Body of pancreas (tissue), 4 donors: ENCODE measurements around the gene LSM10. TPM values are rescaled to one million over a fixed set of nuclear protein-coding genes. Genes with fewer than 3 reads are reported as not detected.

ENCODE experiments used
- ATAC-seq: fragments of 150-250 bp; one replicate; pipeline ENCODE4 v1.9.1; 2016
- DNase-seq, 4 donors: peaks; one replicate each; pipeline ENCODE4 v3.0.0-alpha.2; 2019
- H3K27ac ChIP-seq, 4 donors: fragments of 200-600 bp; sonication (generic); 1 replicate in 3 of 4; 2 replicates in 1 of 4; pipeline versions ENCODE4 v1.5.1 to v1.6.1; 2016 to 2019; ENCODE audit warnings: mild to moderate bottlenecking in 1 of 4, mixed read lengths in 1 of 4, moderate library complexity in 1 of 4
- H3K27me3 ChIP-seq, 2 donors: fragments of 200-600 bp; sonication (generic); one replicate each; pipeline ENCODE4 v1.6.0; 2016; ENCODE audit warnings: mild to moderate bottlenecking in 1 of 2
- H3K36me3 ChIP-seq, 2 donors: fragments of 200-600 bp; sonication (generic); replicated peaks in 1 of 2; 2 replicates each; pipeline ENCODE4 v1.5.1; 2016; ENCODE audit warnings: low read depth in 2 of 2; ENCODE audit not compliant: insufficient read depth in 1 of 2
- H3K4me1 ChIP-seq: fragments of 200-600 bp; sonication (generic); one replicate; pipeline ENCODE4 v1.6.0; 2016
- H3K4me3 ChIP-seq, 2 donors: fragments of 200-600 bp; sonication (generic); 1 replicate in 1 of 2; 2 replicates in 1 of 2; pipeline ENCODE4 v1.5.1; 2016 to 2019
- H3K9me3 ChIP-seq, 3 donors: fragments of 200-600 bp; sonication (generic); 1 replicate in 2 of 3; 2 replicates in 1 of 3; pipeline ENCODE4 v1.5.1; 2016
- CTCF ChIP-seq, 7 experiments: fragments of 450-650 bp in 4 of 7; fragments of 200-600 bp in 3 of 7; sonication (generic) in 3 of 7; IDR thresholded peaks; one replicate each; pipeline ENCODE4 v1.5.1; 2016 to 2019; ENCODE audit warnings: antibody characterized with exemption in 7 of 7
- POLR2A ChIP-seq, 3 donors: fragments of 450-650 bp; IDR thresholded peaks; one replicate each; pipeline ENCODE4 v1.6.1; 2016; ENCODE audit warnings: antibody characterized with exemption in 3 of 3, mild to moderate bottlenecking in 2 of 3
- WGBS, 2 donors: methylation state at CpG; one replicate each; pipeline ENCODE4 v1.1.5; 2017; 5-methylcytosine and 5-hydroxymethylcytosine counted together
- intact Hi-C: fragments of 100-400 bp; cut with DNase I; formaldehyde crosslinking; loops from one replicate; pipeline ENCODE4 v1.15.1; 2023
- total RNA-seq, 2 donors: library from RNA; depleted of rRNA; stranded (reverse); fragments of >200 nt; gene quantifications; one replicate each; pipeline ENCODE4 v1.1.0, GENCODE V29; 2016

The LSM10 gene
- total RNA-seq, 2 donors from 2014 or later = 12.2 to 21.8 TPM

- Histone ChIP-seq H3K4me1 (peaks cover 12% of the 10 kb centered on the region), H3K4me3 (no peak overlapping the region), H3K27me3 (no peaks in the 10 kb centered on the region), H3K36me3 (peaks cover 0 to 10% of the 10 kb centered on the region in 2 donors), H3K27ac (no peak overlapping the region), H3K9me3 (no peaks in the 10 kb centered on the region)
- intact Hi-C loops = no loop called here
- ATAC-seq (no peak), DNase-seq (no peak)
- TF ChIP-seq POLR2A (IDR thresholded peaks at IDR 0.05) = no peak
- no peak for TF ChIP-seq CTCF (IDR thresholded peaks at IDR 0.05)
- 88 to 91% methylated on average over 4 of the region's 4 CpGs for WGBS, 2 donors
These were observed 4.9 kb downstream of the LSM10 start for GRCh38 chr1:36392836-36393235.

GRCh38 chr1:36391271-36391670 lies 6.4 kb downstream of the LSM10 start:
- peaks cover 12% of the 10 kb centered on the region for H3K4me1 ChIP-seq
- ATAC-seq = no peak
- H3K9me3 ChIP-seq = no peaks in the 10 kb centered on the region
- TF ChIP-seq CTCF (IDR thresholded peaks at IDR 0.05) (no peak), POLR2A (IDR thresholded peaks at IDR 0.05) (no peak)
- intact Hi-C loops = no loop called here
- no peak for DNase-seq
- WGBS, 2 donors = 95 to 96% methylated on average over 8 of the region's 8 CpGs
- H3K4me3 ChIP-seq = no peak overlapping the region
- H3K27ac ChIP-seq = no peak overlapping the region
- peaks cover 0 to 10% of the 10 kb centered on the region in 2 donors for H3K36me3 ChIP-seq
- no peaks in the 10 kb centered on the region for H3K27me3 ChIP-seq

- Histone ChIP-seq H3K9me3 (no peaks in the 10 kb centered on the region), H3K36me3 (peaks cover 0 to 10% of the 10 kb centered on the region in 2 donors), H3K4me1 (peaks cover 11% of the 10 kb centered on the region), H3K4me3 (no peak overlapping the region), H3K27ac (no peak overlapping the region), H3K27me3 (no peaks in the 10 kb centered on the region)
- TF ChIP-seq CTCF (IDR thresholded peaks at IDR 0.05) (no peak), POLR2A (IDR thresholded peaks at IDR 0.05) (no peak)
- intact Hi-C loops = no loop called here
- ATAC-seq (no peak), DNase-seq (no peak)
- 75 to 77% methylated on average over 2 of the region's 2 CpGs for WGBS, 2 donors
These were observed 7.3 kb downstream of the LSM10 start for GRCh38 chr1:36390411-36390810.

GRCh38 chr1:36389999-36390398 lies 7.7 kb downstream of the LSM10 start:
- DNase-seq (no peak), ATAC-seq (no peak)
- no peak overlapping the region for H3K27ac ChIP-seq
- peaks cover 11% of the 10 kb centered on the region for H3K4me1 ChIP-seq
- intact Hi-C loops = no loop called here
- H3K4me3 ChIP-seq = no peak overlapping the region
- no peaks in the 10 kb centered on the region for H3K27me3 ChIP-seq
- no peaks in the 10 kb centered on the region for H3K9me3 ChIP-seq
- H3K36me3 ChIP-seq = peaks cover 0 to 10% of the 10 kb centered on the region in 2 donors
- TF ChIP-seq POLR2A (IDR thresholded peaks at IDR 0.05) (no peak), CTCF (IDR thresholded peaks at IDR 0.05) (no peak)
- 75 to 100% methylated on average over 1 of the region's 1 CpG for WGBS, 2 donors

GRCh38 chr1:36389261-36389660 lies 8.4 kb downstream of the LSM10 start:
- Histone ChIP-seq H3K4me3 (no peak overlapping the region), H3K9me3 (no peaks in the 10 kb centered on the region), H3K27ac (no peak overlapping the region), H3K4me1 (peaks cover 17% of the 10 kb centered on the region), H3K27me3 (no peaks in the 10 kb centered on the region), H3K36me3 (peaks cover 0 to 10% of the 10 kb centered on the region in 2 donors)
- intact Hi-C loops = no loop called here
- WGBS, 2 donors = 75 to 89% methylated on average over 2 of the region's 2 CpGs
- no peak for DNase-seq
- no peak for TF ChIP-seq POLR2A (IDR thresholded peaks at IDR 0.05)
- no peak for TF ChIP-seq CTCF (IDR thresholded peaks at IDR 0.05)
- ATAC-seq = no peak
